ENCODE data around the gene DOCK8. TPM values are rescaled to one million over a fixed set of nuclear protein-coding genes. Genes with fewer than 3 reads are reported as not detected.

DOCK8 gene
- total RNA-seq, 1 experiment from 2014 or later = 0.80 TPM

Other genes with a start within 250 kb of the DOCK8 start
- 16.8 and 17.3 TPM in 2 replicates for gene WASHC1, start 185.4 kb upstream of the DOCK8 start, total RNA-seq (2014; rRNA removed; shearing (Covaris generic))
- gene FOXD4, start 96.4 kb upstream of the DOCK8 start, total RNA-seq (2014; rRNA removed; shearing (Covaris generic)) = 0.26 TPM in 1 of 2 replicates, not detected in the other
- gene ZNG1A, start 35.8 kb upstream of the DOCK8 start, total RNA-seq (2014; rRNA removed; shearing (Covaris generic)) = 9.4 and 11.2 TPM in 2 replicates

All from H7 (cell line).